Kidney capillary endothelial cell (primary cell): ENCODE results near the gene SRSF6.
"Not testable (repeated sequence)": the region's sequence is repeated elsewhere in the genome, so short reads cannot be mapped to it uniquely, and the experiment has no call there.

Experiments used
- DNase-seq: peaks from one replicate; pipeline ENCODE4 v3.0.0-alpha.2; 2018; ENCODE audit warnings: low spot score

Gene SRSF6

GRCh38 chr20:43477193-43477592 is 19.5 kb downstream of the SRSF6 start:
- DNase-seq: no peak

GRCh38 chr20:43477619-43478018 is 19.9 kb downstream of the SRSF6 start:
- no peak for DNase-seq

GRCh38 chr20:43490038-43490437 is 32.3 kb downstream of the SRSF6 start:
- no peak for DNase-seq

GRCh38 chr20:43492101-43492500 is 34.4 kb downstream of the SRSF6 start:
- DNase-seq: no peak

- DNase-seq: no peak
Observed at GRCh38 chr20:43495388-43495787, 37.7 kb downstream of the SRSF6 start.

- not testable (repeated sequence) for DNase-seq
Observed at GRCh38 chr20:43502021-43502420, 44.3 kb downstream of the SRSF6 start.

- DNase-seq: no peak
Observed at GRCh38 chr20:43506238-43506637, 48.5 kb downstream of the SRSF6 start.

GRCh38 chr20:43507150-43508080 is 49.7 kb downstream of the SRSF6 start, which contains the start of gene L3MBTL1:
TSS of gene L3MBTL1 (plus strand) at chr20:43507697. CDS start at chr20:43513504, 5,807 bp downstream.
- no peak for DNase-seq

GRCh38 chr20:43508106-43508505 is 50.4 kb downstream of the SRSF6 start:
- DNase-seq: no peak

GRCh38 chr20:43508604-43509040 is 50.9 kb downstream of the SRSF6 start:
- DNase-seq: no peak

GRCh38 chr20:43511879-43512278 is 54.2 kb downstream of the SRSF6 start:
- DNase-seq: no peak

GRCh38 chr20:43513372-43513930 is 55.8 kb downstream of the SRSF6 start:
- no peak for DNase-seq
